HG03039 (cell line): ENCODE measurements around the gene SAA2.
"Not testable (repeated sequence)": the region's sequence is repeated elsewhere in the genome, so short reads cannot be mapped to it uniquely, and the experiment has no call there.

Experiments used
- ATAC-seq: cut with Tn5 transposase; IDR thresholded peaks from one replicate; pipeline ENCODE4 v1.9.1; 2021; ENCODE audit warnings: mild to moderate bottlenecking, moderate library complexity; ENCODE audit not compliant: unreplicated experiment

The SAA2 gene

GRCh38 chr11:18248561-18248960 is at the start of gene SAA2:
TSS of gene SAA2 (minus strand) at chr11:18248668. CDS start at chr11:18248011, 657 bp downstream.
- no peak for ATAC-seq

- no peak for ATAC-seq
Observed at GRCh38 chr11:18295316-18295715, 46.8 kb upstream of the SAA2 start.

- no peak for ATAC-seq
Observed at GRCh38 chr11:18294862-18295261, 46.4 kb upstream of the SAA2 start.

DNA sequence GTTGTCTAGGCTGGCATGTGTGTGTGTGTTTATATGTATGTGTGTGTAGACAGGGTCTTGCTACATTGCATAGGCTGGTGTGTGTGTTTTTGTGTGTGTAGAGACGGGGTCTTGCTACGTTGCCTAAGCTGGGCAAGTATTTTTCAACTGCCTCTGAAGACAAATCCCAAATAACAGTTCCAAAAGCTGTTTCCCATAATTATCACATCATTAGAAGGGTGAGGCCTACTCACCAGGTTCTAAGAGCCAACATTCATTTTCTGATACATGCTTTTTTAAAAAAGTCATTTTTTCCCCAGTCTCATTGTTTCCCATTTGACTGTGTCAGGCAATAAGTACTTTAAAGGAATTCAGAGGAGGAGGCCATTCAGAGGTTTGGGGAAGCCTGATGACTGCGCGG is 40.4 kb upstream of the SAA2 start:
- ATAC-seq, result no peak

GRCh38 chr11:18285841-18286240 is 37.4 kb upstream of the SAA2 start:
- ATAC-seq, result no peak

DNA sequence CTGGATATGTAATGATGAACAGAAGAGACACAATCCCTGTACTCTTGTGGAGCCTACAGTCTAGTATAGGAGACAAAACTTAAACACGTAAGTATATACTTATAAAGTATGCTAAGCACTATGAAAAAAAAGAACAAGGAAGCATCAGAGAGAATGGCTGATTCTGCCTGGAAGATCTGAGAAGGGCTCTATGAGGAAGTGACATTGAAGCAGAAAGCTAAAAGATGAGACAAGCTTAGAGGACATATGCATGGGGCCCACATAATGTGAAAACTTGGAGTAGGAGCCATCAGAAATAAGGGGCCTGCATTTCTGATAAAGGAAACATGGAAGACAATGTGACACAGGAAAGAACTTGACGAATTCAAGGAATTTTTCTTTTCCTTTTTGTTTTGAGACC is 34.2 kb upstream of the SAA2 start:
- ATAC-seq, result no peak

- peak; percentile 78 for ATAC-seq
Observed at GRCh38 chr11:18280438-18281045, 32.1 kb upstream of the SAA2 start.

- no peak for ATAC-seq
Observed at GRCh38 chr11:18277565-18278271, 29.2 kb upstream of the SAA2 start.

GRCh38 chr11:18271206-18271605 is 22.7 kb upstream of the SAA2 start:
- ATAC-seq, result no peak

DNA sequence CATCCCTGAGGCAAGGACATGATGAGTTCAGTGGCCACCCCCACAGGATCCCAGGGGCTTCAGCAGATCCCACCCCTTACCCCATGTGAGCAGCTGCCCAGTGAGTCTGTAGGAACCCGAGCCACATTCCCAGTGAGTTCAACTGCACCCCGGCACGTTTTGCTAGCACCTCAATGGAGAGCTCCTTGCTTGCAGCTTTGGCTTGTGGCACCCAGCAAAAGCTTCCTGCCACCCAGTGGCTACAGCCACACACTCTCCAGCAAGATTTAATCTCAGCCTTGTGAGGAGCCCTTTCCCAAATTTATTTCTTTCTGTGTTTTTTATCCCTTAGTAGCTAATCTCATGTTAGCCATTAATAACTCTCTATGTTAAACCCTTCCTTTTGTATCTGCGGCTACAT is 21.6 kb upstream of the SAA2 start:
- ATAC-seq, result no peak

DNA sequence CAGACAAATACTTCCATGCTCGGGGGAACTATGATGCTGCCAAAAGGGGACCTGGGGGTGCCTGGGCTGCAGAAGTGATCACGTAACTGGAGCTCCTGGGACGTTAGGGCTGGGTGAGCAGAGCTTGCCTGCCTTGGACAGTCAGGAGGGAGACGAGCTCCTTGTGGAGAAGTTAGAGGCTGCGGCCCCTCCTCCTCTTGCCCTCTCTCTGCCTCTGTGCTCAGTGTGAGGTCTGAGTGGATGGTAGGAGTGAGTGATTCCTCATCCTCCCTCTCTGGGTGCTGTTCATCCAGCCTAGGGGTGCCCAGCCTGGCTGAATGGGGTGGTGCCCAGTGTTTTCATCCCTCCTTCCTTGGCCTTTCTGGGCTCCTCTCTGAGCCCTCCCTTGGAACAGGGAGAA is 20.8 kb upstream of the SAA2 start:
- not testable (repeated sequence) for ATAC-seq

GRCh38 chr11:18267335-18268133 is 19.1 kb upstream of the SAA2 start:
- peak; percentile 32 for ATAC-seq

- no peak for ATAC-seq
Observed at GRCh38 chr11:18265949-18266348, 17.5 kb upstream of the SAA2 start, which contains the start of gene SAA1. TSS of gene SAA1 (plus strand) at chr11:18266264. CDS start at chr11:18266888, 624 bp downstream.

GRCh38 chr11:18264677-18265555 is 16.4 kb upstream of the SAA2 start:
- no peak for ATAC-seq

DNA sequence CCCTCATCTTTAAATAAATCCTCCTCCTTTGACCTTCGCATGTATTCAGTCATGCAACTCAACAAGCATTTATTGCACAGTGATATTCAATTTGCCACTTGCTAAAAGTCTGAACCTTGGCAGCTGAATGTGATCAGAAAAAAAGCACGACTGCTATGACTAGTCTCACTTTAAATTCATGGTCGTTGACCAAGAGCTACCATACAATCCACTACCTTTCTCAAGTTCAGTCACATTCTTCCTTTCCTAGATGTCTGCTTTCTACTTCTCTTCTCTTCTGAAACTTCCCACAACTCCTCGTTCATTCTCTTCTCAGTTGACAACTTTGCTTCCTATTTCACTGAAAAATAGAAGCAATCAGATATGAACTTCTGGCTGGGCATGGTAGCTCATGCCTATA is 15.6 kb upstream of the SAA2 start:
- ATAC-seq, result no peak

DNA sequence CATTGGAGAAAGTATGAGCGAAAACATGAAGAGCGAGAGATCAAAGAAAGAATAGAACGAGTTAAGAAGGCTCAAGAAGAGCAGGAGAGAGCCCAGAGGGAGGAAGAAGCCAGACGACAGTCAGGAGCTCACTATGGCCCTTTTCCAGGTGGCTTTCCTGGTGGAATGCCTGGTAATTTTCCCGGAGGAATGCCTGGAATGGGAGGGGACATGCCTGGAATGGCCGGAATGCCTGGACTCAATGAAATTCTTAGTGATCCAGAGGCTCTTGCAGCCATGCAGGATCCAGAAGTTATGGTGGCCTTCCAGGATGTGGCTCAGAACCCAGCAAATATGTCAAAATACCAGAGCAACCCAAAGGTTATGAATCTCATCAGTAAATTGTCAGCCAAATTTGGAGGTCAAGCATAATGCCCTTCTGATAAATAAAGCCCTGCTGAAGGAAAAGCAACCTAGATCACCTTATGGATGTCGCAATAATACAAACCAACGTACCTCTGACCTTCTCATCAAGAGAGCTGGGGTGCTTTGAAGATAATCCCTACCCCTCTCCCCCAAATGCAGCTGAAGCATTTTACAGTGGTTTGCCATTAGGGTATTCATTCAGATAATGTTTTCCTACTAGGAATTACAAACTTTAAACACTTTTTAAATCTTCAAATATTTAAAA is 14.3 kb upstream of the SAA2 start:
- not testable (repeated sequence) for ATAC-seq

DNA sequence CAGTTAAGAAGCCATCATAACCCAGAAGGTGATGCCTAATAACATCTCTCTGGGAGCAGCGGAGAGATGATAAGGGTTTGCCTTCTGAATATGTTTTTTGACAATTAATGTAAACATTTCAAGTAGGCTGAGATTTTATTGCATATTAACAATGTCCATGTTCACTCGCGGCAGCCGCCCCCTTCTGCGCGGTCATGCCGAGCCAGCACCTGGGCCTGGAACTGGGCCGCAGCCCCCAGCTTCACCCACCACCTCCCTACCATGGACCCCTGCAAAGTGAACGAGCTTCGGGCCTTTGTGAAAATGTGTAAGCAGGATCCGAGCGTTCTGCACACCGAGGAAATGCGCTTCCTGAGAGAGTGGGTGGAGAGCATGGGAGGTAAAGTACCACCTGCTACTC is 13.3 kb upstream of the SAA2 start:
- no peak for ATAC-seq

DNA sequence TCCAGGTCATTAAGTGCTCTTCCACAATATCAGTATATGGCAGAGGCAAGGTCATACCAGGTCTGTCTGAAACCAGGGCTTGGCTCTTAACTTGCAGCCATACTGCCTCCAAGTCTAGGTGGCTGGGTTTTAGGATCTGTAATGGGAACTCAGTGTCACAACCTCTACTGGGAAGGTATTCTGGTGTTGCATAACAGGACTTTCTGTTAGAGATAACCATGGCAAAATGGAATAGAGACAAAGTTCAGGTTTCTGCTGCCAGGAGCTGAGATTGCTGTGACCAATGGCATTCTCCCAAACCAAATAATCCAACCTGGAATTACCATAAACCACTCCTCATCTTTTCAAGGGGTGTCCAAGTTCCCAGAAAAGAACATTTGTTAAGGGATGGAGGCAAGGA is 10.8 kb upstream of the SAA2 start:
- ATAC-seq, result no peak

GRCh38 chr11:18254781-18255361 is 6.4 kb upstream of the SAA2 start:
- no peak for ATAC-seq

- ATAC-seq, result no peak
Observed at GRCh38 chr11:18253778-18254338, 5.4 kb upstream of the SAA2 start.
